Measurements from ENCODE around the gene GPR132. TPM values are rescaled to one million over a fixed set of nuclear protein-coding genes. Genes with fewer than 3 reads are reported as not detected.
"Not testable (repeated sequence)": the region's sequence is repeated elsewhere in the genome, so short reads cannot be mapped to it uniquely, and the experiment has no call there.

The GPR132 gene
- total and polyA plus RNA-seq, 2 of the 8 experiments (the other 6 are each of a cell fraction or from before 2014, with no cell fraction given): 0.11 TPM; not detected in 1

- not testable (repeated sequence) for H2BK12ac ChIP-seq (ENCODE audit: low read depth, low read length); H3K9me3 ChIP-seq (ENCODE audit: insufficient read depth in 2 of 2, low read depth in 1 of 2, low read length in 1 of 2); H4K5ac ChIP-seq (ENCODE audit: insufficient read length, low read depth, low read length); H2BK120ac ChIP-seq (replicated peaks; ENCODE audit: low read depth, low read length); H3K79me1 ChIP-seq (ENCODE audit: low read depth, low read length); H3K18ac ChIP-seq (ENCODE audit: extremely low read depth, low read length); H2AK5ac ChIP-seq (ENCODE audit: low read depth, low read length); H3K14ac ChIP-seq (ENCODE audit: insufficient read length); H3K79me2 ChIP-seq (ENCODE audit: control insufficient read depth in 1 of 2, insufficient read depth in 2 of 2, low read length in 2 of 2); H3K36me3 ChIP-seq (ENCODE audit: control insufficient read depth in 2 of 4, insufficient read depth in 4 of 4, low read length in 3 of 4); H4K8ac ChIP-seq (ENCODE audit: extremely low read depth, insufficient read depth, low read length); H4K20me1 ChIP-seq (replicated peaks in 1 of 2; ENCODE audit: control insufficient read depth in 1 of 2, insufficient read depth in 2 of 2, low read length in 2 of 2); H3K4me3 ChIP-seq (ENCODE audit: extremely low read depth in 1 of 4, insufficient read depth in 2 of 4, low read depth in 3 of 4, low read length in 4 of 4); H3K56ac ChIP-seq (replicated peaks; ENCODE audit: insufficient read length, low read depth, low read length); H3K23me2 ChIP-seq (ENCODE audit: low read depth, low read length); H3K27me3 ChIP-seq (replicated peaks in 1 of 4; ENCODE audit: control insufficient read depth in 3 of 4, extremely low read depth in 1 of 4, insufficient read depth in 3 of 4, low read length in 3 of 4); H2BK5ac ChIP-seq (ENCODE audit: low read depth, low read length); H3K4me2 ChIP-seq (ENCODE audit: insufficient read depth in 1 of 2, low read depth in 2 of 2, low read length in 2 of 2); H3K4me1 ChIP-seq (replicated peaks in 1 of 4; ENCODE audit: control insufficient read depth in 3 of 4, insufficient read depth in 4 of 4, low read length in 3 of 4); H2AFZ ChIP-seq (ENCODE audit: low read length); H3K27ac ChIP-seq (ENCODE audit: low read depth, low read length); FAIRE-seq; H2BK15ac ChIP-seq (ENCODE audit: low read length); DNase-seq (ENCODE audit: low read depth in 1 of 2, low spot score in 2 of 2); H3K9ac ChIP-seq (replicated peaks in 1 of 4; ENCODE audit: extremely low read depth in 1 of 4, low read depth in 3 of 4, low read length in 3 of 4); H4K91ac ChIP-seq (replicated peaks; ENCODE audit: insufficient read length, low read length); H2BK20ac ChIP-seq (ENCODE audit: low read length); H3K23ac ChIP-seq (ENCODE audit: insufficient read length); H3K4ac ChIP-seq (replicated peaks; ENCODE audit: insufficient read length, low read depth, low read length)
- ChIA-PET CTCF (ENCODE audit: partially characterized antibody) (interaction anchor here (0.7 to 2.6 kb wide), 9 partner anchors 8 to 462 kb away, joined by 3 to 11 read pairs (median 3); no protein-coding TSS in a partner anchor), POLR2A (ENCODE audit: partially characterized antibody) (interaction anchor here (1.8 kb wide), 1 partner anchor 12 kb away, joined by 4 read pairs; no protein-coding TSS in a partner anchor)
- WGBS, 2 experiments (ENCODE audit: extremely low coverage in 1 of 2, insufficient coverage in 1 of 2, insufficient read length in 1 of 2, insufficient replicate concordance in 2 of 2, low coverage in 1 of 2, low lambda C conversion rate in 2 of 2, missing lambda C conversion rate in 1 of 2): 88% methylated on average over 4 of the region's 4 CpGs; no CpG with 5 or more reads in 1 of the 2 experiments
Measured at GRCh38 chr14:105027718-105028117, 37.5 kb downstream of the GPR132 start.

Measured in H1 (cell line).